MCF 10A (cell line): ENCODE data around the gene SLC14A1. TPM values are rescaled to one million over a fixed set of nuclear protein-coding genes. Genes with fewer than 3 reads are reported as not detected.

Experiments
- BruUV-seq: library from RNA; stranded (reverse); fragments of 400-500 nt; replicated peaks from 2 replicates; lab custom pipeline; 2021; lab: Mats Ljungman, UMichigan
- CTCF ChIA-PET: fragments of 300-600 bp; sonication (Branson Sonifier 250); formaldehyde crosslinking; extraction: SDS; loops from one replicate; lab custom pipeline; 2021; ENCODE audit warnings: antibody characterized with exemption, inconsistent platforms; lab: Yijun Ruan, JAX
- POLR2A ChIA-PET: fragments of 300-600, 350-650 bp; sonication (Branson Sonifier 250); formaldehyde crosslinking; extraction: SDS; loops from one replicate; lab custom pipeline; 2020; ENCODE audit warnings: antibody characterized with exemption, inconsistent platforms; lab: Yijun Ruan, JAX
- DNase-seq: peaks from one replicate; pipeline ENCODE4 v3.0.0-alpha.2; 2018; ENCODE audit not compliant: unreplicated experiment
- H3K27ac Mint-ChIP-seq: one replicate; pipeline ENCODE4 v1.8.0; 2022; ENCODE audit warnings: mild to moderate bottlenecking, low read depth, mixed read lengths; ENCODE audit not compliant: unreplicated experiment
- H3K27me3 Mint-ChIP-seq: one replicate; pipeline ENCODE4 v1.8.0; 2022; ENCODE audit warnings: mixed read lengths; ENCODE audit not compliant: insufficient read depth, unreplicated experiment
- H3K36me3 Mint-ChIP-seq: one replicate; pipeline ENCODE4 v1.8.0; 2022; ENCODE audit warnings: mild to moderate bottlenecking, moderate library complexity, mixed read lengths; ENCODE audit not compliant: insufficient read depth, unreplicated experiment
- H3K4me1 Mint-ChIP-seq: one replicate; pipeline ENCODE4 v1.8.0; 2022; ENCODE audit warnings: mixed read lengths; ENCODE audit not compliant: insufficient read depth, unreplicated experiment
- H3K4me3 Mint-ChIP-seq: one replicate; pipeline ENCODE4 v1.8.0; 2022; ENCODE audit warnings: mild to moderate bottlenecking, moderate library complexity, mixed read lengths; ENCODE audit not compliant: unreplicated experiment
- H3K9me3 Mint-ChIP-seq: one replicate; pipeline ENCODE4 v1.8.0; 2022; ENCODE audit warnings: mixed read lengths; ENCODE audit not compliant: unreplicated experiment
- intact Hi-C: fragments of 100-400 bp; cut with micrococcal nuclease; formaldehyde crosslinking; loops from 2 replicates; pipeline ENCODE4 v1.14.1; 2022
- total RNA-seq: library from RNA; stranded (reverse); gene quantifications from 2 replicates; pipeline ENCODE4 v1.2.3, GENCODE V29; 2022
- TF ChIP-seq, protein P1 (sequence below): fragments of 200-600 bp; IDR thresholded peaks from one replicate; pipeline ENCODE4 v1.8.0; 2022; ENCODE audit warnings: antibody characterized with exemption, mild to moderate bottlenecking; ENCODE audit not compliant: unreplicated experiment

Gene SLC14A1
- total RNA-seq, 1 experiment from 2014 or later, result not detected

DNA sequence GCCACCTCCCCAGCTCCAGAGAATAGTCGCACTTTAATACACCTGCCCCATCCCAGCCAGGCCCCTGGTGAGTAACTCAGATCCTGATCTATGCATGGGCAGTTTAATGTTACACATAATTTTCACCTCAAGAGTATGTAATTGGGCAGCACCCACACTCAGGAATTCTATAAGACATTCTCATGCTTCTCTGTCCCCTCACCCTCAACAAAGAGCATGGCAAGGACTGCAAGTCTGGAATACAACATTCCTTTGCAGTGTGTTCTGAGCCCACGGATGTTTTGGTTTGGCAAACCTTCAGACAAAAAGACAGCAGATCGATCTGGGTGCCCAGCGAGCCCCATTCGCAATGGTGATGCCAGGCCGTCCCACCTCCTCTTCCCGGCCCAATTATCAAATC lies 4.9 kb upstream of the SLC14A1 start:
- H3K9me3 Mint-ChIP-seq, result no peaks in the 10 kb centered on the region
- H3K36me3 Mint-ChIP-seq, result no peaks in the 10 kb centered on the region
- BruUV-seq, result no TSS peak
- H3K27me3 Mint-ChIP-seq, result peaks cover 24% of the 10 kb centered on the region
- no peak overlapping the region for H3K4me3 Mint-ChIP-seq
- ChIA-PET POLR2A (no interaction called here), CTCF (interaction anchor here (1.1 kb wide), 1 partner anchor 161 kb away, joined by 5 read pairs; no protein-coding TSS in a partner anchor)
- intact Hi-C loops, result no loop called here
- TF ChIP-seq, protein P1, sequence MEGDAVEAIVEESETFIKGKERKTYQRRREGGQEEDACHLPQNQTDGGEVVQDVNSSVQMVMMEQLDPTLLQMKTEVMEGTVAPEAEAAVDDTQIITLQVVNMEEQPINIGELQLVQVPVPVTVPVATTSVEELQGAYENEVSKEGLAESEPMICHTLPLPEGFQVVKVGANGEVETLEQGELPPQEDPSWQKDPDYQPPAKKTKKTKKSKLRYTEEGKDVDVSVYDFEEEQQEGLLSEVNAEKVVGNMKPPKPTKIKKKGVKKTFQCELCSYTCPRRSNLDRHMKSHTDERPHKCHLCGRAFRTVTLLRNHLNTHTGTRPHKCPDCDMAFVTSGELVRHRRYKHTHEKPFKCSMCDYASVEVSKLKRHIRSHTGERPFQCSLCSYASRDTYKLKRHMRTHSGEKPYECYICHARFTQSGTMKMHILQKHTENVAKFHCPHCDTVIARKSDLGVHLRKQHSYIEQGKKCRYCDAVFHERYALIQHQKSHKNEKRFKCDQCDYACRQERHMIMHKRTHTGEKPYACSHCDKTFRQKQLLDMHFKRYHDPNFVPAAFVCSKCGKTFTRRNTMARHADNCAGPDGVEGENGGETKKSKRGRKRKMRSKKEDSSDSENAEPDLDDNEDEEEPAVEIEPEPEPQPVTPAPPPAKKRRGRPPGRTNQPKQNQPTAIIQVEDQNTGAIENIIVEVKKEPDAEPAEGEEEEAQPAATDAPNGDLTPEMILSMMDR, result no peak
- no peak overlapping the region for H3K27ac Mint-ChIP-seq
- DNase-seq, result no peak
- H3K4me1 Mint-ChIP-seq, result no peaks in the 10 kb centered on the region

DNA sequence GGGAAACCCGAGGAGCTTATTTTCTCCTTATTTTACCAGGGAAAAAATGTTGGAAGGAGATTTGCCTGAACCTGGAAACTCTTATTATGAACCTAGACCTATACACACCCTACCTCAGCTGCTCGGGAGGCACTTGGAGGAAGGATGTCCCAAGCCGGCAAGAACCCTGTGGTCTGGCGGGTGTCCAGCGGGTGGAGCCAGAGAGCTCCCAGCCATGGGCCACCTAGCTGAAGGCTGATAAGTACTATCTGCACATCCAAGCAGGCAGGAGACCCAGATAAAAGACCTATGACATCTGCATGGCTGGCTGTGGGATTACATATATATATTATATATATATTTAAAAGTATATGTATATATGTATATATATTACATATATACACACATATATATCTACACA lies 1.1 kb upstream of the SLC14A1 start:
- Mint-ChIP-seq H3K9me3 (no peaks in the 10 kb centered on the region), H3K4me1 (no peaks in the 10 kb centered on the region), H3K27ac (no peak overlapping the region), H3K4me3 (no peak overlapping the region), H3K27me3 (peaks cover 11% of the 10 kb centered on the region), H3K36me3 (no peaks in the 10 kb centered on the region)
- POLR2A ChIA-PET, result interaction anchor here (0.6 to 1.2 kb wide), 3 partner anchors 39 to 161 kb away, joined by 3 to 4 read pairs (median 3); no protein-coding TSS in a partner anchor
- CTCF ChIA-PET, result interaction anchor here (0.6 to 8.2 kb wide), 35 partner anchors 9 to 264 kb away, joined by 3 to 111 read pairs (median 4); no protein-coding TSS in a partner anchor
- intact Hi-C loops, result loop anchor here (1.0 kb wide), 4 partner anchors 32 to 251 kb away; no protein-coding TSS in a partner anchor
- TF ChIP-seq, protein P1, result peak; percentile 83
- peak; percentile 80 for DNase-seq
- no TSS peak for BruUV-seq

GRCh38 chr18:45724601-45725000 lies 620 bp downstream of the SLC14A1 start:
- H3K9me3 Mint-ChIP-seq, result no peaks in the 10 kb centered on the region
- H3K27me3 Mint-ChIP-seq, result peaks cover 11% of the 10 kb centered on the region
- BruUV-seq, result no TSS peak
- ChIA-PET CTCF (interaction anchor here (0.5 to 8.2 kb wide), 15 partner anchors 12 to 366 kb away, joined by 3 to 111 read pairs (median 4); no protein-coding TSS in a partner anchor), POLR2A (no interaction called here)
- H3K4me1 Mint-ChIP-seq, result no peaks in the 10 kb centered on the region
- no peak for DNase-seq
- TF ChIP-seq, protein P1, result no peak
- no peak overlapping the region for H3K4me3 Mint-ChIP-seq
- H3K27ac Mint-ChIP-seq, result no peak overlapping the region
- intact Hi-C loops, result no loop called here
- H3K36me3 Mint-ChIP-seq, result no peaks in the 10 kb centered on the region

DNA sequence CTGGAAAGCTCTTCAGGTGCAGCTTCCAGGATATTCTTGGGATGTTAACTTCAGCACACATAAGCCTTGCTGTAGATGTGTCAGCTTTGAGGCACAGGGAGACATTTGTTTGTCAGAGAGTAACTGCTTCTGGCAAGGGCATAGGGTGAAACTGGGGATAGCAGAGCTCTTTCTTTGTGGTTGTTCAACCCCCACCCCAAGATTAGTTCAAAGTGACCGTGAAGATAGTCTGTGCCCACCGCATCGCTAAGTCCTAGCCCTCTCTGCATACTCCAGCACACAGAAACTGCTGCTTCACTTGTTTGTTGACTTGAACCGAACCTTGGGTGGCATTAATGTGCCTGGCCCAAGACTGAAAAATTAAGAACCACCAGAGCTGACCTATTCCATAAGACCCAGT lies 1.4 kb downstream of the SLC14A1 start:
- Mint-ChIP-seq H3K4me3 (no peak overlapping the region), H3K9me3 (no peaks in the 10 kb centered on the region), H3K36me3 (no peaks in the 10 kb centered on the region), H3K27me3 (peaks cover 11% of the 10 kb centered on the region), H3K4me1 (no peaks in the 10 kb centered on the region), H3K27ac (no peak overlapping the region)
- CTCF ChIA-PET, result interaction anchor here (0.6 to 8.2 kb wide), 11 partner anchors 33 to 365 kb away, joined by 3 to 111 read pairs (median 4); no protein-coding TSS in a partner anchor
- intact Hi-C loops, result no loop called here
- DNase-seq, result no peak
- POLR2A ChIA-PET, result interaction anchor here (0.6 kb wide), 1 partner anchor 353 kb away, joined by 4 read pairs; no protein-coding TSS in a partner anchor
- TF ChIP-seq, protein P1, result no peak
- no TSS peak for BruUV-seq
